Sigmoid colon (tissue), 4 donors: ENCODE results near the gene PRPF40B.

ENCODE experiments used
- POLR2A ChIP-seq, 2 donors: fragments of 450-650 bp; IDR thresholded peaks; one replicate each; pipeline ENCODE4 v1.6.1; 2016; ENCODE audit warnings: antibody characterized with exemption in 2 of 2, mild to moderate bottlenecking in 2 of 2, moderate library complexity in 2 of 2
- POLR2AphosphoS5 ChIP-seq, 4 donors: sonication (generic); formaldehyde crosslinking; IDR thresholded peaks; one replicate each; pipeline ENCODE4 v1.6.1; 2017; ENCODE audit warnings: antibody characterized with exemption in 4 of 4
- TF ChIP-seq, protein P1 (sequence below), 4 experiments: fragments of 450-650 bp in 3 of 4; fragments of 200-600 bp in 1 of 4; IDR thresholded peaks; one replicate each; pipeline ENCODE4 v1.5.1; 2016 to 2019; ENCODE audit warnings: antibody characterized with exemption in 4 of 4, mild to moderate bottlenecking in 3 of 4, moderate library complexity in 2 of 4

DNA sequence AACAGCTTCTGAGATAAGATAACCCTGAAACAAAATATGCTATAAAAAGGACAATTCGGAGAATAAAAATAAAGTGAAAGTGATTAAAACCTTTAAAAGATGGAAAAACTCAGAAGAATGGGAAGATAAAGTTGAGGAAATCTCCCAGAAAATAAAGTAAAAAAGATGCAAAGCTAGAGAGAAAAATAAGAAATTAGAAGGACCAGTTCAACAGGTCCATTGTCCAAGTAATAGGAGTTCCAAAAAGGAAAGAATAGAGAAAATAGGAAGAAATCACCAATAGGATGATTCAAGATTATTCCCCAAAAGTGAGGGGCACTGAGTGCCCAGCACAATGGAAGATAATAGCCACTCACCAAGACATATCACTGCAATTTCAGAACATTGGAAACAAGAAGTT is 4.8 kb upstream of the PRPF40B start:
- TF ChIP-seq POLR2AphosphoS5 (IDR thresholded peaks at IDR 0.05) (no peak), POLR2A (IDR thresholded peaks at IDR 0.05) (no peak)
- TF ChIP-seq, protein P1, sequence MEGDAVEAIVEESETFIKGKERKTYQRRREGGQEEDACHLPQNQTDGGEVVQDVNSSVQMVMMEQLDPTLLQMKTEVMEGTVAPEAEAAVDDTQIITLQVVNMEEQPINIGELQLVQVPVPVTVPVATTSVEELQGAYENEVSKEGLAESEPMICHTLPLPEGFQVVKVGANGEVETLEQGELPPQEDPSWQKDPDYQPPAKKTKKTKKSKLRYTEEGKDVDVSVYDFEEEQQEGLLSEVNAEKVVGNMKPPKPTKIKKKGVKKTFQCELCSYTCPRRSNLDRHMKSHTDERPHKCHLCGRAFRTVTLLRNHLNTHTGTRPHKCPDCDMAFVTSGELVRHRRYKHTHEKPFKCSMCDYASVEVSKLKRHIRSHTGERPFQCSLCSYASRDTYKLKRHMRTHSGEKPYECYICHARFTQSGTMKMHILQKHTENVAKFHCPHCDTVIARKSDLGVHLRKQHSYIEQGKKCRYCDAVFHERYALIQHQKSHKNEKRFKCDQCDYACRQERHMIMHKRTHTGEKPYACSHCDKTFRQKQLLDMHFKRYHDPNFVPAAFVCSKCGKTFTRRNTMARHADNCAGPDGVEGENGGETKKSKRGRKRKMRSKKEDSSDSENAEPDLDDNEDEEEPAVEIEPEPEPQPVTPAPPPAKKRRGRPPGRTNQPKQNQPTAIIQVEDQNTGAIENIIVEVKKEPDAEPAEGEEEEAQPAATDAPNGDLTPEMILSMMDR (IDR thresholded peaks at IDR 0.05) = no peak
